ENCODE results near the gene BAIAP2.

DNA sequence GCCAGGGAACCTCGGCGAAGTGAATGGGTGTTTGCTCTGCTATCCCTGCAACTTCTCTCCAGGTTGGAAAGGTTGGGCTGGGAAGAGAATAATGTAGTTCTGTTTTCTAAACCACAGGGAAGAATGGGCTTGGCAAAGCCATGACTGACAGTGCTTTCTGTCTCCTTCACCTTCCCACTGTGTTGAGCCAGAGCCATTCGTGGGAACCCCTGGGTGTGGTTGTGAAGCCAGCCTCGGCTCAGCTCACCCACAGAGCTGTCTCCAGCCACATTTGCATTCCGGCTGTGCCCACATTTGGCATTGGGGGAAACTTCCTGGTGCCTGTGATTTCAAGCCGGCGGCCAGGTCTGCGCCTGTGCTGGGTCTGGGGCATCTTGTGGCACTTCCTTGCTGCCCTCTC, 39.9 kb downstream of the BAIAP2 start:
- TF ChIP-seq, protein P1, sequence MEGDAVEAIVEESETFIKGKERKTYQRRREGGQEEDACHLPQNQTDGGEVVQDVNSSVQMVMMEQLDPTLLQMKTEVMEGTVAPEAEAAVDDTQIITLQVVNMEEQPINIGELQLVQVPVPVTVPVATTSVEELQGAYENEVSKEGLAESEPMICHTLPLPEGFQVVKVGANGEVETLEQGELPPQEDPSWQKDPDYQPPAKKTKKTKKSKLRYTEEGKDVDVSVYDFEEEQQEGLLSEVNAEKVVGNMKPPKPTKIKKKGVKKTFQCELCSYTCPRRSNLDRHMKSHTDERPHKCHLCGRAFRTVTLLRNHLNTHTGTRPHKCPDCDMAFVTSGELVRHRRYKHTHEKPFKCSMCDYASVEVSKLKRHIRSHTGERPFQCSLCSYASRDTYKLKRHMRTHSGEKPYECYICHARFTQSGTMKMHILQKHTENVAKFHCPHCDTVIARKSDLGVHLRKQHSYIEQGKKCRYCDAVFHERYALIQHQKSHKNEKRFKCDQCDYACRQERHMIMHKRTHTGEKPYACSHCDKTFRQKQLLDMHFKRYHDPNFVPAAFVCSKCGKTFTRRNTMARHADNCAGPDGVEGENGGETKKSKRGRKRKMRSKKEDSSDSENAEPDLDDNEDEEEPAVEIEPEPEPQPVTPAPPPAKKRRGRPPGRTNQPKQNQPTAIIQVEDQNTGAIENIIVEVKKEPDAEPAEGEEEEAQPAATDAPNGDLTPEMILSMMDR (IDR thresholded peaks at IDR 0.05 in 8 of 11, conservative IDR thresholded peaks at IDR 0.05 in 3 of 11) = no peak
- TF ChIP-seq POLR2AphosphoS5 (IDR thresholded peaks at IDR 0.05) = no peak
